ENCODE measurements around the gene IL34.

Gene IL34

DNA sequence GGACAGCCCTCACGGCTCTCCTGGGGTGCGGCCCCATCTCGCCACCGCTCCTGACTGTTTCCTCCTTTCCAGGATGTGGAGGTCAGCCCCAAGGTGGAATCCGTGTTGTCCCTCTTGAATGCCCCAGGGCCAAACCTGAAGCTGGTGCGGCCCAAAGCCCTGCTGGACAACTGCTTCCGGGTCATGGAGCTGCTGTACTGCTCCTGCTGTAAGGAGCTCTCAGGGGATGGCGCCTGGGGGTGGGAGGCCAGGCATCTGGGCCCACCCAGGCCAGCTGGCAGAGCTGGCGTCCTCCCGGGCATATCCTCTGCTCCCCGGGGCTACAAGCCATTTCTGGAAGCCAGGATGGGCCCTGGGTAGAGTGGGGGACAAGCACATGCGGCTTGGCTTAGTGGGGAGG lies 13.2 kb downstream of the IL34 start:
- POLR2A ChIA-PET: no interaction called here
- no peak for DNase-seq
- Histone ChIP-seq H3K27ac (ENCODE audit: insufficient read depth in 1 of 2, low read depth in 1 of 2, low read length in 2 of 2, poor library complexity in 1 of 2, severe bottlenecking in 2 of 2) (no peak overlapping the region), H3K36me3 (ENCODE audit: control insufficient read depth in 4 of 4, insufficient read depth in 4 of 4, low read length in 3 of 4) (peaks cover 0 to 14% (median 8%) of the 10 kb centered on the region in 4 experiments), H3K4me3 (ENCODE audit: control insufficient read depth in 1 of 7, extremely low read depth in 1 of 7, insufficient read depth in 4 of 7, low read depth in 2 of 7, low read length in 6 of 7) (no peak overlapping the region), H3K9me3 (ENCODE audit: control extremely low read depth in 1 of 5, control insufficient read depth in 4 of 5, insufficient read depth in 2 of 5, low read depth in 1 of 5, low read length in 4 of 5) (no peaks in the 10 kb centered on the region), H3K27me3 (replicated peaks in 2 of 5; ENCODE audit: control insufficient read depth in 4 of 5, insufficient read depth in 5 of 5, low read length in 4 of 5) (no peaks in the 10 kb centered on the region), H3K4me1 (ENCODE audit: control extremely low read depth in 1 of 4, control insufficient read depth in 4 of 4, insufficient read depth in 4 of 4, low read length in 3 of 4) (no peaks in the 10 kb centered on the region)
- WGBS (ENCODE audit: insufficient coverage): 96% methylated on average over 8 of the region's 12 CpGs
- CTCF ChIA-PET: interaction anchor here (0.6 to 2.3 kb wide), 6 partner anchors 9 to 283 kb away, joined by 3 to 11 read pairs (median 3); no protein-coding TSS in a partner anchor

DNA sequence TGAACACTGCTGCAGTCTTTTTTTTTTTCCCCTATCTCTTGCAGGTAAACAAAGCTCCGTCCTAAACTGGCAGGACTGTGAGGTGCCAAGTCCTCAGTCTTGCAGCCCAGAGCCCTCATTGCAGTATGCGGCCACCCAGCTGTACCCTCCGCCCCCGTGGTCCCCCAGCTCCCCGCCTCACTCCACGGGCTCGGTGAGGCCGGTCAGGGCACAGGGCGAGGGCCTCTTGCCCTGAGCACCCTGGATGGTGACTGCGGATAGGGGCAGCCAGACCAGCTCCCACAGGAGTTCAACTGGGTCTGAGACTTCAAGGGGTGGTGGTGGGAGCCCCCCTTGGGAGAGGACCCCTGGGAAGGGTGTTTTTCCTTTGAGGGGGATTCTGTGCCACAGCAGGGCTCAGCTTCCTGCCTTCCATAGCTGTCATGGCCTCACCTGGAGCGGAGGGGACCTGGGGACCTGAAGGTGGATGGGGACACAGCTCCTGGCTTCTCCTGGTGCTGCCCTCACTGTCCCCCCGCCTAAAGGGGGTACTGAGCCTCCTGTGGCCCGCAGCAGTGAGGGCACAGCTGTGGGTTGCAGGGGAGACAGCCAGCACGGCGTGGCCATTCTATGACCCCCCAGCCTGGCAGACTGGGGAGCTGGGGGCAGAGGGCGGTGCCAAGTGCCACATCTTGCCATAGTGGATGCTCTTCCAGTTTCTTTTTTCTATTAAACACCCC lies 13.8 kb downstream of the IL34 start:
- WGBS (ENCODE audit: insufficient coverage): 82% methylated on average over 8 of the region's 16 CpGs
- POLR2A ChIA-PET: no interaction called here

DNA sequence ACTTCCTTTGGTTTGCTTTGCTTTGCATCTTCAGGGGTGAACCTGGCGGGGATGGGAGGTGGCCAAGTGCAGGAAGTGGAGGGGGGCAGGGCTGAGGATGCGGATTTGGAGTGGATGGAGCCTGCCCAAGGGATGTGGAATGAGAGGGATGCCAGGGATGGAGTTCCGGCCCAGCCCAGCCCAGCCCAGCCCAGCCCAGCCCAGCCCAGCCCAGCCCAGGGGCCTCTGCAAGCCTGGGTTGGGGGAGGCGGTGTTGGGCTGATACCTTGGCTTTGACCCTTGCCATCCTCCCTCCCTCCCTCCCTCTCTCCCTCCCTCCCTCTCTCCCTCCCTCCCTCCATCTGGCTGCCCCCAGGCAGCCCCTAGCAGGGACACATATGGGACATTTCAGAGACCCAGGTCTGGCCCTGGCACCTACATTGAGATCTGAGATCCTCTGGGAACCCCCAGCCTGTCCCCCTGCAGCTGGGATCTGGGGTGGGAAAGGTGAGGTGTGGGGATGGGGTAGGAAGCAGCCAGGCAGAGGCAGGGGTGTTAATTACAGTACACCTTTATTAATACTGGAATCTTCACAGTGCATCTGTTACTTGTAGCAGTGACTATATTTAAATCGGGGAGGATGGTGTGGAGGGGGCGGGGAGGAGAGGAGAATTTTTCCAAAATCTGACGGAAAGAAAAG lies 14.5 kb downstream of the IL34 start:
- CTCF ChIA-PET: interaction anchor here (2.3 kb wide), 1 partner anchor 110 kb away, joined by 11 read pairs; no protein-coding TSS in a partner anchor
- Histone ChIP-seq H3K9me3 (ENCODE audit: control extremely low read depth in 1 of 5, control insufficient read depth in 4 of 5, insufficient read depth in 2 of 5, low read depth in 1 of 5, low read length in 4 of 5) (no peaks in the 10 kb centered on the region), H3K27me3 (replicated peaks in 2 of 5; ENCODE audit: control insufficient read depth in 4 of 5, insufficient read depth in 5 of 5, low read length in 4 of 5) (no peaks in the 10 kb centered on the region), H3K27ac (ENCODE audit: insufficient read depth in 1 of 2, low read depth in 1 of 2, low read length in 2 of 2, poor library complexity in 1 of 2, severe bottlenecking in 2 of 2) (no peak overlapping the region), H3K4me3 (ENCODE audit: control insufficient read depth in 1 of 7, extremely low read depth in 1 of 7, insufficient read depth in 4 of 7, low read depth in 2 of 7, low read length in 6 of 7) (no peak overlapping the region), H3K36me3 (ENCODE audit: control insufficient read depth in 4 of 4, insufficient read depth in 4 of 4, low read length in 3 of 4) (peaks cover 0 to 26% (median 14%) of the 10 kb centered on the region in 4 experiments), H3K4me1 (ENCODE audit: control extremely low read depth in 1 of 4, control insufficient read depth in 4 of 4, insufficient read depth in 4 of 4, low read length in 3 of 4) (no peaks in the 10 kb centered on the region)
- 40% methylated on average over 1 of the region's 7 CpGs for WGBS (ENCODE audit: insufficient coverage)
- no peak for DNase-seq
- POLR2A ChIA-PET: no interaction called here

More for the DNA sequence above, 13.8 kb downstream of the IL34 start:
- H3K27me3 ChIP-seq (replicated peaks in 2 of 5; ENCODE audit: control insufficient read depth in 4 of 5, insufficient read depth in 5 of 5, low read length in 4 of 5): no peaks in the 10 kb centered on the region
- peaks cover 0 to 20% (median 11%) of the 10 kb centered on the region in 4 experiments for H3K36me3 ChIP-seq (ENCODE audit: control insufficient read depth in 4 of 4, insufficient read depth in 4 of 4, low read length in 3 of 4)
- H3K4me1 ChIP-seq (ENCODE audit: control extremely low read depth in 1 of 4, control insufficient read depth in 4 of 4, insufficient read depth in 4 of 4, low read length in 3 of 4): no peaks in the 10 kb centered on the region
- no peak overlapping the region for H3K4me3 ChIP-seq (ENCODE audit: control insufficient read depth in 1 of 7, extremely low read depth in 1 of 7, insufficient read depth in 4 of 7, low read depth in 2 of 7, low read length in 6 of 7)
- no peak for DNase-seq
- no peaks in the 10 kb centered on the region for H3K9me3 ChIP-seq (ENCODE audit: control extremely low read depth in 1 of 5, control insufficient read depth in 4 of 5, insufficient read depth in 2 of 5, low read depth in 1 of 5, low read length in 4 of 5)
- CTCF ChIA-PET: interaction anchor here (0.7 to 2.3 kb wide), 5 partner anchors 10 to 111 kb away, joined by 3 to 11 read pairs (median 3); no protein-coding TSS in a partner anchor
- H3K27ac ChIP-seq (ENCODE audit: insufficient read depth in 1 of 2, low read depth in 1 of 2, low read length in 2 of 2, poor library complexity in 1 of 2, severe bottlenecking in 2 of 2): no peak overlapping the region

DNA sequence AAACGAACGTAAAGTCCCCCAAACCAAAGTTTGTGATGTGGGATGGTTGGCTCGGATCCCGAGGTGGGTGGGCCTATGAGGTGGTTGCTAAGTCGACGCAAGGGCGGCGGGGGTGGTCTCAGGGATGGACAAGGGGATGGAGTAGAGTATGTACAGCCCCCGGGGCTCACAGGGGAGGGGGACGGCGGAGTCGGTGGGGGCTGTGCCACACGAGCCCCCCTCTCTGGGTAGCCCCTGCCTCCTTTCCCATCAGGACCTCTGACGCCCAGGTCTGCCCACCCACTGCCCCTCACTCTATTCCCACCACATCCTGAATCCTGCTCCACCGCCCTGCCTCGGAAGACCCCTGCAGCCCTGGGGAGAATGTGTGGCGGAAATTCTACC lies 15.2 kb downstream of the IL34 start:
- Histone ChIP-seq H3K27me3 (replicated peaks in 2 of 5; ENCODE audit: control insufficient read depth in 4 of 5, insufficient read depth in 5 of 5, low read length in 4 of 5) (no peaks in the 10 kb centered on the region), H3K4me3 (ENCODE audit: control insufficient read depth in 1 of 7, extremely low read depth in 1 of 7, insufficient read depth in 4 of 7, low read depth in 2 of 7, low read length in 6 of 7) (no peak overlapping the region), H3K4me1 (ENCODE audit: control extremely low read depth in 1 of 4, control insufficient read depth in 4 of 4, insufficient read depth in 4 of 4, low read length in 3 of 4) (no peaks in the 10 kb centered on the region), H3K27ac (ENCODE audit: insufficient read depth in 1 of 2, low read depth in 1 of 2, low read length in 2 of 2, poor library complexity in 1 of 2, severe bottlenecking in 2 of 2) (no peak overlapping the region), H3K9me3 (ENCODE audit: control extremely low read depth in 1 of 5, control insufficient read depth in 4 of 5, insufficient read depth in 2 of 5, low read depth in 1 of 5, low read length in 4 of 5) (no peaks in the 10 kb centered on the region), H3K36me3 (ENCODE audit: control insufficient read depth in 4 of 4, insufficient read depth in 4 of 4, low read length in 3 of 4) (peaks cover 2 to 33% (median 20%) of the 10 kb centered on the region in 4 experiments)
- ChIA-PET CTCF (interaction anchor here (1.7 kb wide), 1 partner anchor 7 kb away, joined by 6 read pairs; no protein-coding TSS in a partner anchor), POLR2A (interaction anchor here (1.0 kb wide), 1 partner anchor 110 kb away, joined by 3 read pairs; no protein-coding TSS in a partner anchor)
- WGBS (ENCODE audit: insufficient coverage): 91% methylated on average over 8 of the region's 17 CpGs
- DNase-seq: no peak

DNA sequence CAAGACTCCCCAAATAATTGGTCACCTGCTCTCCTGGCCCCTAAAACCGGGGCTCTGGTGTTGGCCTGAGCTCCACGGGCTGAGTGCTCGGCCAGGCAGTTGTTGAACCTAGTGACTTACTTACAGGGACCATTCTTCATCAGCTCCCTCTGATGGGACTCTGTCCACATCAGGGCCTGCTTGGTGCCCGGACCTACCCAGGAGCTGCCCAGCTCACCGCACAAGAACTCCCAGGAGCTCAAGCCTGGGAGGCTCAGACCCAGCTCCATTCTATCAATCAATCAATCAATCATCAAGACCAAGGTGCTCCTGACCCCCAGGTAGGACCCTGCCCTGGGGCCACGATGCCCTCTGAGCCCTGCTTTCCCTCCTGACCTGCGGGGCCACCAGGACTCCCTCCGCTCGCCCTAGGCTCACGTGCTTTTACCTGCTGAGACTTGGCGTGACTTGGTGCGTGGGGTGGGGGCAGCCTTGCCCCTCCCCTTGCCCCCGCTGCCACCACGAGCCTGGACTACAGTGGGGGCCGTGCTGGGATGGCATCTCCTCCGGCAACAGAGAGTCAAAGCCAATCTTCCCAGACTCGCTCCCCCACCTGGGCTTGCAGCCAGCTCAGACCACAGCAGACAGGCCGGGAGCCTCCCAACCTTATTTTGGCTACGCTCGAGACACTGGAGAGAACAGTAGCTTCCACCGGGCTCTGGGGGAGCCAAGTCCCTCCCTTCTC lies 15.7 kb downstream of the IL34 start:
- WGBS (ENCODE audit: insufficient coverage): 94% methylated on average over 17 of the region's 21 CpGs
- no peaks in the 10 kb centered on the region for H3K4me1 ChIP-seq (ENCODE audit: control extremely low read depth in 1 of 4, control insufficient read depth in 4 of 4, insufficient read depth in 4 of 4, low read length in 3 of 4)
- ChIA-PET CTCF (interaction anchor here (1.7 kb wide), 1 partner anchor 8 kb away, joined by 6 read pairs; no protein-coding TSS in a partner anchor), POLR2A (interaction anchor here (1.0 kb wide), 1 partner anchor 109 kb away, joined by 3 read pairs; no protein-coding TSS in a partner anchor)
- DNase-seq: no peak
- no peak overlapping the region for H3K4me3 ChIP-seq (ENCODE audit: control insufficient read depth in 1 of 7, extremely low read depth in 1 of 7, insufficient read depth in 4 of 7, low read depth in 2 of 7, low read length in 6 of 7)
- no peak overlapping the region for H3K27ac ChIP-seq (ENCODE audit: insufficient read depth in 1 of 2, low read depth in 1 of 2, low read length in 2 of 2, poor library complexity in 1 of 2, severe bottlenecking in 2 of 2)
- no peaks in the 10 kb centered on the region for H3K9me3 ChIP-seq (ENCODE audit: control extremely low read depth in 1 of 5, control insufficient read depth in 4 of 5, insufficient read depth in 2 of 5, low read depth in 1 of 5, low read length in 4 of 5)
- no peaks in the 10 kb centered on the region for H3K27me3 ChIP-seq (replicated peaks in 2 of 5; ENCODE audit: control insufficient read depth in 4 of 5, insufficient read depth in 5 of 5, low read length in 4 of 5)
- H3K36me3 ChIP-seq (ENCODE audit: control insufficient read depth in 4 of 4, insufficient read depth in 4 of 4, low read length in 3 of 4): peaks cover 2 to 37% (median 23%) of the 10 kb centered on the region in 4 experiments

DNA sequence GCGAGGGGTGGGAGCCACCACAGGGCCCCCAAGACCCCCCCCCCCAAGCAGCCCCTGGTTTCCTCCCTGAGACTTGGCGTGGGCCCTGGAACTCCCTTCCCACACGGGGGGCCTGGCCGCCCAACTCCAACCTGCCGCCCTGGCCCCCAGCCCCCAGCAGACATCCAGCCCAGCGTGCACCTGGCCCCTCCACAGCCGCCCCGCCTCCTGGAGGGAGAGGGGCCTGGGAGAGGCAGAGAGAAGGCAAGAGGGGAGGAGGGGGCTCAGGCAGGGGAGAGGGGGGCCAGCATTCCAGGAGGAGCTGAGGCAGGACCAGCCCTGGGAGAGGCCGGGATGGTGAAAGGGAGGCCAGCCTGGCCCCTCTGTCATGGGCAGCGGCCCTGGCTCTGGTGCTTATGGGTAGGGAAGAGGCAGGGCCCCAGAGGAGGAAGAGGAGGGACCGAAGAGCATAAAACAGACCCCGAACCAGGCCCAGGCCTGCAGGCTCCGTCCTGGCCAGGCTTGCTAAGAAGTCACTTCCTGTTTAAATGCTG lies 16.7 kb downstream of the IL34 start:
- WGBS (ENCODE audit: insufficient coverage): 88% methylated on average over 4 of the region's 13 CpGs
- ChIA-PET CTCF (interaction anchor here (1.7 kb wide), 1 partner anchor 9 kb away, joined by 6 read pairs; no protein-coding TSS in a partner anchor), POLR2A (no interaction called here)
- Histone ChIP-seq H3K36me3 (ENCODE audit: control insufficient read depth in 4 of 4, insufficient read depth in 4 of 4, low read length in 3 of 4) (peaks cover 2 to 40% (median 24%) of the 10 kb centered on the region in 4 experiments), H3K9me3 (ENCODE audit: control extremely low read depth in 1 of 5, control insufficient read depth in 4 of 5, insufficient read depth in 2 of 5, low read depth in 1 of 5, low read length in 4 of 5) (no peaks in the 10 kb centered on the region), H3K4me3 (ENCODE audit: control insufficient read depth in 1 of 7, extremely low read depth in 1 of 7, insufficient read depth in 4 of 7, low read depth in 2 of 7, low read length in 6 of 7) (no peak overlapping the region), H3K4me1 (ENCODE audit: control extremely low read depth in 1 of 4, control insufficient read depth in 4 of 4, insufficient read depth in 4 of 4, low read length in 3 of 4) (no peaks in the 10 kb centered on the region), H3K27ac (ENCODE audit: insufficient read depth in 1 of 2, low read depth in 1 of 2, low read length in 2 of 2, poor library complexity in 1 of 2, severe bottlenecking in 2 of 2) (no peak overlapping the region), H3K27me3 (replicated peaks in 2 of 5; ENCODE audit: control insufficient read depth in 4 of 5, insufficient read depth in 5 of 5, low read length in 4 of 5) (no peaks in the 10 kb centered on the region)
- no peak for DNase-seq

Measured in common myeloid progenitor, CD34-positive (primary cell).